GM18858 (cell line): ENCODE measurements around the gene C1orf167.

Experiments
- ATAC-seq: cut with Tn5 transposase; IDR thresholded peaks from one replicate; pipeline ENCODE4 v1.9.1; 2021; ENCODE audit not compliant: unreplicated experiment

Gene C1orf167

GRCh38 chr1:11761988-11762406 is at the start of gene C1orf167:
Gene C1orf167 (plus strand): TSS chr1:11762193. CDS start chr1:11764401, 2,208 bp downstream.
- ATAC-seq, result no peak

- no peak for ATAC-seq
These were observed 49.7 kb upstream of the C1orf167 start for GRCh38 chr1:11712285-11712684.

GRCh38 chr1:11713095-11713494 is 48.9 kb upstream of the C1orf167 start:
- no peak for ATAC-seq

GRCh38 chr1:11714831-11715575 is 47.0 kb upstream of the C1orf167 start:
- no peak for ATAC-seq

GRCh38 chr1:11719313-11720032 is 42.5 kb upstream of the C1orf167 start:
- no peak for ATAC-seq

- ATAC-seq, result no peak
These were observed 42.0 kb upstream of the C1orf167 start for GRCh38 chr1:11720033-11720376.

- ATAC-seq, result no peak
These were observed 41.5 kb upstream of the C1orf167 start for GRCh38 chr1:11720525-11720924.

- no peak for ATAC-seq
These were observed 40.7 kb upstream of the C1orf167 start for GRCh38 chr1:11721311-11721710.

GRCh38 chr1:11722538-11722937 is 39.5 kb upstream of the C1orf167 start:
- ATAC-seq, result no peak

- ATAC-seq, result no peak
These were observed 36.4 kb upstream of the C1orf167 start for GRCh38 chr1:11725616-11726015.

- no peak for ATAC-seq
These were observed 34.9 kb upstream of the C1orf167 start for GRCh38 chr1:11727119-11727518.

GRCh38 chr1:11728126-11728806 is 33.7 kb upstream of the C1orf167 start:
- ATAC-seq, result no peak

- ATAC-seq, result no peak
These were observed 32.9 kb upstream of the C1orf167 start for GRCh38 chr1:11729155-11729497.

- ATAC-seq, result no peak
These were observed 32.2 kb upstream of the C1orf167 start for GRCh38 chr1:11729498-11730428.

- no peak for ATAC-seq
These were observed 31.5 kb upstream of the C1orf167 start for GRCh38 chr1:11730429-11730891.

GRCh38 chr1:11731691-11732283 is 30.2 kb upstream of the C1orf167 start:
- no peak for ATAC-seq

GRCh38 chr1:11733306-11733705 is 28.7 kb upstream of the C1orf167 start:
- ATAC-seq, result no peak

- no peak for ATAC-seq
These were observed 26.5 kb upstream of the C1orf167 start for GRCh38 chr1:11735531-11735853.

- no peak for ATAC-seq
These were observed 25.9 kb upstream of the C1orf167 start, which contains the start of gene AGTRAP for GRCh38 chr1:11735854-11736745. Gene AGTRAP (plus strand): TSS chr1:11736136. CDS start chr1:11736209, 73 bp downstream.
